Measurements from ENCODE around the gene ERVFRD-1. TPM values are rescaled to one million over a fixed set of nuclear protein-coding genes. Genes with fewer than 3 reads are reported as not detected.

ERVFRD-1 gene
- total RNA-seq, 2 experiments from 2014 or later, result not detected

- Mint-ChIP-seq H3K4me1 (ENCODE audit: low read depth) (no peaks in the 10 kb centered on the region), H3K4me3 (no peak overlapping the region), H3K27ac (no peak overlapping the region), H3K36me3 (ENCODE audit: low read depth) (no peaks in the 10 kb centered on the region), H3K27me3 (peaks cover 39% of the 10 kb centered on the region), H3K9me3 (no peaks in the 10 kb centered on the region)
- Histone ChIP-seq H3K27ac (ENCODE audit: low read depth in 1 of 2, low read length in 2 of 2) (no peak overlapping the region), H3K36me3 (ENCODE audit: insufficient read depth, low read length) (no peaks in the 10 kb centered on the region), H3K27me3 (ENCODE audit: control insufficient read depth in 1 of 2, insufficient read depth in 2 of 2, low read length in 2 of 2) (peaks cover 4% of the 10 kb centered on the region in 2 experiments), H3K9me3 (ENCODE audit: control insufficient read depth in 1 of 2, insufficient read depth in 1 of 2, low read length in 2 of 2) (no peaks in the 10 kb centered on the region), H3K4me1 (ENCODE audit: insufficient read depth, low read length) (no peaks in the 10 kb centered on the region), H3K4me3 (ENCODE audit: low read length) (no peak overlapping the region)
- TF ChIP-seq, protein P1, sequence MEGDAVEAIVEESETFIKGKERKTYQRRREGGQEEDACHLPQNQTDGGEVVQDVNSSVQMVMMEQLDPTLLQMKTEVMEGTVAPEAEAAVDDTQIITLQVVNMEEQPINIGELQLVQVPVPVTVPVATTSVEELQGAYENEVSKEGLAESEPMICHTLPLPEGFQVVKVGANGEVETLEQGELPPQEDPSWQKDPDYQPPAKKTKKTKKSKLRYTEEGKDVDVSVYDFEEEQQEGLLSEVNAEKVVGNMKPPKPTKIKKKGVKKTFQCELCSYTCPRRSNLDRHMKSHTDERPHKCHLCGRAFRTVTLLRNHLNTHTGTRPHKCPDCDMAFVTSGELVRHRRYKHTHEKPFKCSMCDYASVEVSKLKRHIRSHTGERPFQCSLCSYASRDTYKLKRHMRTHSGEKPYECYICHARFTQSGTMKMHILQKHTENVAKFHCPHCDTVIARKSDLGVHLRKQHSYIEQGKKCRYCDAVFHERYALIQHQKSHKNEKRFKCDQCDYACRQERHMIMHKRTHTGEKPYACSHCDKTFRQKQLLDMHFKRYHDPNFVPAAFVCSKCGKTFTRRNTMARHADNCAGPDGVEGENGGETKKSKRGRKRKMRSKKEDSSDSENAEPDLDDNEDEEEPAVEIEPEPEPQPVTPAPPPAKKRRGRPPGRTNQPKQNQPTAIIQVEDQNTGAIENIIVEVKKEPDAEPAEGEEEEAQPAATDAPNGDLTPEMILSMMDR (IDR thresholded peaks at IDR 0.05), result no peak
- DNase-seq (no peak), ATAC-seq (ENCODE audit: poor library complexity) (no peak)
- intact Hi-C loops (cut with DNase I, micrococcal nuclease), result no loop called here
- CTCF ChIA-PET, result interaction anchor here (1.5 to 1.6 kb wide), 2 partner anchors 12 to 20 kb away, joined by 4 read pairs; no protein-coding TSS in a partner anchor
- POLR2A ChIA-PET, result no interaction called here
Measured at GRCh38 chr6:11055127-11055627, 56.3 kb downstream of the ERVFRD-1 start.

DNA sequence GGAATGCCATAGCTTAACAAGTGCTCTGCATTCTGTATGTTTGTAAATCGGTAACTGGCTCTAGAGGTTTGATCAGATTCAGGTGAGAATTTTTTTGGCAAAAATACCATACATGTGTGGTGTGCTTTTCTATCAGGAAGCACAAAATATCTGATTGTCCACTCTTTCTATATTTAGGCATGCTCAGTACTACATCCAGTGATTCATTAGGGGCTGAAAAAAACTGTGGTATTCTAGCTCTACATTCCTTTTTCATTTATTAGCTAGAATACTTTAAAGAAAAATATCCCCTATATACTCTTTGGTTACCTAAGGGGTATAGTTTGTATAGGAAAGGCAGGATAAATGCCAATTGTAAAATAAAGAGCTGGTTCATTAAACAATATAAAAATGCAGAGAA lies 56.8 kb downstream of the ERVFRD-1 start:
- H3K4me3 ChIP-seq (ENCODE audit: low read length), result no peak overlapping the region
- Mint-ChIP-seq H3K36me3 (ENCODE audit: low read depth) (no peaks in the 10 kb centered on the region), H3K9me3 (no peaks in the 10 kb centered on the region), H3K4me1 (ENCODE audit: low read depth) (no peaks in the 10 kb centered on the region), H3K27me3 (peaks cover 40% of the 10 kb centered on the region), H3K4me3 (no peak overlapping the region), H3K27ac (no peak overlapping the region)
- ATAC-seq (ENCODE audit: poor library complexity), result no peak
- intact Hi-C loops (cut with DNase I, micrococcal nuclease), result no loop called here
- H3K27me3 ChIP-seq (ENCODE audit: control insufficient read depth in 1 of 2, insufficient read depth in 2 of 2, low read length in 2 of 2), result peaks cover 4 to 6% of the 10 kb centered on the region in 2 experiments
- no peak for DNase-seq
- H3K4me1 ChIP-seq (ENCODE audit: insufficient read depth, low read length), result no peaks in the 10 kb centered on the region
- TF ChIP-seq, protein P1 (IDR thresholded peaks at IDR 0.05), result no peak
- H3K36me3 ChIP-seq (ENCODE audit: insufficient read depth, low read length), result no peaks in the 10 kb centered on the region
- CTCF ChIA-PET, result interaction anchor here (1.6 kb wide), 1 partner anchor 12 kb away, joined by 4 read pairs; no protein-coding TSS in a partner anchor
- no peaks in the 10 kb centered on the region for H3K9me3 ChIP-seq (ENCODE audit: control insufficient read depth in 1 of 2, insufficient read depth in 1 of 2, low read length in 2 of 2)
- POLR2A ChIA-PET, result interaction anchor here (0.6 kb wide), 1 partner anchor 20 kb away, joined by 3 read pairs; no protein-coding TSS in a partner anchor
- H3K27ac ChIP-seq (ENCODE audit: low read depth in 1 of 2, low read length in 2 of 2), result no peak overlapping the region

DNA sequence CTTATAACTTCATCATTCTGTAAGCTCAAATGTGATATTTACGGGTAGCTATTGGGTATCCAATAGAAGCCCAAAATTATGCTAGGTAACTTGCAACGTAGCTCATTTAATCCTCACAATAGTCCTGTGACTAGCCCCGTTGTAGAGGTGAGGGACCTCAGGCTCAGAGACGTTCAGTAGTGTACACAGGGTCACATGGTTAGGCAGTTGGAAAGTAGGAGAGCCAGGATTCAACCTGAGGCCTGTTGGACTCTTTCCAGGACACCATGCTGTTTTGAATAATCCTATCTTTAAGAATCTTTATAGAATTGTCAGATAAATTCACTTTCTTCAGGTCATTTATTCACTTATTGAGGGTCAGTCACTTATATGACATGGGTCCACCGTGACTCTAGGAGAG lies 58.2 kb downstream of the ERVFRD-1 start:
- ChIA-PET POLR2A (no interaction called here), CTCF (no interaction called here)
- H3K27ac ChIP-seq (ENCODE audit: low read depth in 1 of 2, low read length in 2 of 2), result no peak overlapping the region

More for the DNA sequence above, 58.2 kb downstream of the ERVFRD-1 start:
- H3K4me3 Mint-ChIP-seq, result no peak overlapping the region
- Histone ChIP-seq H3K4me3 (ENCODE audit: low read length) (no peak overlapping the region), H3K4me1 (ENCODE audit: insufficient read depth, low read length) (no peaks in the 10 kb centered on the region), H3K27me3 (ENCODE audit: control insufficient read depth in 1 of 2, insufficient read depth in 2 of 2, low read length in 2 of 2) (peaks cover 4 to 14% of the 10 kb centered on the region in 2 experiments), H3K36me3 (ENCODE audit: insufficient read depth, low read length) (no peaks in the 10 kb centered on the region), H3K9me3 (ENCODE audit: control insufficient read depth in 1 of 2, insufficient read depth in 1 of 2, low read length in 2 of 2) (no peaks in the 10 kb centered on the region)
- no peak for DNase-seq
- no peak overlapping the region for H3K27ac Mint-ChIP-seq
- H3K9me3 Mint-ChIP-seq, result no peaks in the 10 kb centered on the region
- peaks cover 55% of the 10 kb centered on the region for H3K27me3 Mint-ChIP-seq
- intact Hi-C loops (cut with DNase I, micrococcal nuclease), result no loop called here
- no peak for ATAC-seq (ENCODE audit: poor library complexity)
- no peaks in the 10 kb centered on the region for H3K4me1 Mint-ChIP-seq (ENCODE audit: low read depth)
- no peaks in the 10 kb centered on the region for H3K36me3 Mint-ChIP-seq (ENCODE audit: low read depth)
- TF ChIP-seq, protein P1 (IDR thresholded peaks at IDR 0.05), result no peak

Other genes starting within 250 kb of the ERVFRD-1 start
- gene GCM2, start 229.7 kb downstream of the ERVFRD-1 start, total RNA-seq, result not detected
- under 1 TPM in 1 of 2 experiments, not detected in 1; 0.36 TPM for gene SYCP2L, start 224.7 kb downstream of the ERVFRD-1 start, total RNA-seq
- not detected for gene ELOVL2, start 67.4 kb downstream of the ERVFRD-1 start, total RNA-seq
- 1 to 10 TPM; 3.0 to 4.6 TPM for gene SMIM13, start 17.9 kb downstream of the ERVFRD-1 start, total RNA-seq
- gene NEDD9, start 120.9 kb upstream of the ERVFRD-1 start, total RNA-seq, result 10 to 100 TPM; 40.9 to 44.3 TPM